HG03045 (cell line): Measurements from ENCODE around the gene GALNT9.

Source experiments
- ATAC-seq: cut with Tn5 transposase; IDR thresholded peaks from one replicate; pipeline ENCODE4 v1.9.1; 2021; ENCODE audit warnings: mild to moderate bottlenecking, moderate library complexity; ENCODE audit not compliant: unreplicated experiment

Gene GALNT9

GRCh38 chr12:132218527-132218875 lies 110.9 kb downstream of the GALNT9 start:
- ATAC-seq: no peak

DNA sequence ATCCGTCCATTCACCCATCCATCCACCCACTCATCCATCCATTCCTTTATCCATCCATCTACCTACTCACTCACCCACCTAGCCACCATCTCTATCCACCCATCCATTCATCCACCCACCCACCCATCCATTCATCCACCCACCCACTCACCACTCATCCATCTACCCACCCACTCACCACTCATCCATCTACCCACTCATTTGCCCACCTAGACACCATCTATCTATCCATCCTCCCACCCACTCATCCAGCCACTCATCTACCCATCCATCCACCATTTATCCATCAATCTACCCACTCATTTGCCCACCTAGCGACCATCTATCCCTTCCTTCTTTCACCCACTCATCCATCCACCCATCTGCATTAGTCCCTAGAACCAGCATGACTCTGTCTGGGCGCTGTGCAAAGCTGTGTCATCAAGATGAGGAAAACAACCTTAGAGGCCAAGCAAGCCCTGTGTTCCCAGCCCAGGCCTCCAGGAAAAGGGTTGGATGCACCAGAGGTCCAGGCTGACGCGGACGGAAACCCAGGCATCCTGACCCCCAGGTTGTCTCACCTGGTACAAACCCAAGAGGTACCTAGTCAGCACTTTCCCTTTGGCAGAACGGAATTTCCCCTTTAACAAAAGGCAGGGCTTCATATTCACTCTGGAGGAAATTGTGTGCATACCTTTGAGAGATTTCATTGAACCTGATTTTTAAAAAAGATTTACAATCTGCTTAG lies 111.4 kb downstream of the GALNT9 start:
- ATAC-seq: no peak

- no peak for ATAC-seq
These were observed 112.0 kb downstream of the GALNT9 start for GRCh38 chr12:132217371-132217770.

GRCh38 chr12:132216354-132216987 lies 112.9 kb downstream of the GALNT9 start:
- no peak for ATAC-seq

DNA sequence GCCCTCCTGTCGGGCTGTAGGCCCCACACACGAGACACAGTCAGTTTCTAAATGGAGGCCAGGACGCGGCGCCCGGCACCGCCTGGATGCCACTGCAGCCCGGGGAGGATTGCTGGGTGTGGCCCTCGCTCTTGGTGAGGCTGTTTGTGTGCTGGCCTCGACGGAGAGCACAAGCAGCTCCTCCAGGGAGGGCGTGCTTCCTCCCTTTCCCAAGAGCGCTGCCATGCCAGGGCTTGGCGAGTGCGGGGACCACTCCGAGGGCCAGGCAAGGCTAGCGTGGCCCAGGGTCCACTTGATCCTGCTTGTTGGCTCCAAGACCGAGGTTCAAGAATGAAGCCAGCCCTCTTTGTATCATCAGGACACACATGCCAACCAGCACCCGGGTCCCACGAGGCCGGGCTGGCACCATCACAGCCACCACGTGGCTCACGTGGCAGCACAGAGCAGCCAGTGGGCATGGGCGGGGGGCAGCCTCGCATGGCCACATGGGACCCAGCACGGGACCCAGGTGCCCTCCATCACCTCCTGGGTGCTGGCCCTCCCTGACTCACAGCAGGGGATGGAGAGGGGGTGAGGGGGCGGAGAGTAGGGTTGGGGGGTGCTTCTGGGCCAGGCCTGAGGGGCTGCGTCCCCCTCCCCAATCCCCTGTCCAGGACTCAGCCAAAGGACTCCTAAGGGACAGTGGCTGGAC lies 113.9 kb downstream of the GALNT9 start:
- no peak for ATAC-seq

- ATAC-seq: no peak
These were observed 114.5 kb downstream of the GALNT9 start for GRCh38 chr12:132214891-132215290.

DNA sequence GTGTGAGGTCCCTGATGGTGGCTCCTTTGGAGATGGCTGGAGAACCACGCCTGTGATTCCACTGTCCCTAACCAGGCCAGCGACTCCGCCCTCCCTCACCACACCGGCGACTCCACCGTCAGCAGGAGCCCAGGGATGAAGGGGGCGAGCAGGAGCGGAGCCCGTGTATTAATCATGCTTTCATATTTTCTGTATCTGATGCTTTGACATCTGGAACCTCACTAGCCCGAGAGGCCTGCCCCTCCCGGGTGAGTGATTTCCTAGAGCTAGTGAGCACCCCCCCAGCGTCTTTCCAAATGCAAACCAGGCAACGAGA lies 115.3 kb downstream of the GALNT9 start:
- no peak for ATAC-seq

DNA sequence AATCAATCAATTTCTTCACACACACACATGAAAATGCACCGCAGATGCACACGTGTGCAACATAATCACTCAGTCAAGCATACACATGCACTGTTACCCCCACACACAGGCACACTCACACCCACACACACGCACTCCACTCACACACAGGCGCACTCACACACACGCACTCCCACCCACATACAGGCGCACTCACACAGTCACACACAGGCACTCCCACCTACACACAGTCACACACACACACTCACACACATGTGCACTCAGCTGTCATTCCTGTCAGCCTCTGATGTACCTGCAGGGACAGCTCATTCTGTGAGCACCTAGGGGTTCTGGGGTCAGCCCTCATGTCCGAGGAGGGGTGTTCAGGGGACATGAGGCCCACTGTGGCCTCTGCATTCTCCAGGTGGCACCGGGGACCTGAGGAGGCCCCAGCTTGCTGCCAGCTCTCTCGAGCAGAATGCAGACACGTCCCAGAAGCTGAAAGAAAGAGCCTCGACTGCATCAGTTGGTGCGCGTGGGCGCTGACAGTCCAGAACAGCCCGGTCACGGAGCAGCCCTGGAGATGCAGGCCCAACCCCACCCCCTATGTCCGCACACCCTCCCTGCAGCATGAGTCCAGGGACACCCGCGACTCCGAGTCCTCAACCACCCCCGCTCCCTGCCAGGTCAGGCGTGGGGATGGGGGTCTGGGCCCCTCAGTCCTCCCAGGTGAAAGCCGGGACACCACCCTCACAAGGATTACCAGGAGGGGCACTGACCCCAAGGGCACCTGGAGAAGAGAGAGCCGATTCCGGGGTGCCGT lies 115.8 kb downstream of the GALNT9 start:
- ATAC-seq: no peak

GRCh38 chr12:132211816-132212215 lies 117.6 kb downstream of the GALNT9 start:
- ATAC-seq: no peak

GRCh38 chr12:132211326-132211725 lies 118.1 kb downstream of the GALNT9 start:
- ATAC-seq: no peak

GRCh38 chr12:132210223-132211055 lies 119.0 kb downstream of the GALNT9 start:
- ATAC-seq: no peak

DNA sequence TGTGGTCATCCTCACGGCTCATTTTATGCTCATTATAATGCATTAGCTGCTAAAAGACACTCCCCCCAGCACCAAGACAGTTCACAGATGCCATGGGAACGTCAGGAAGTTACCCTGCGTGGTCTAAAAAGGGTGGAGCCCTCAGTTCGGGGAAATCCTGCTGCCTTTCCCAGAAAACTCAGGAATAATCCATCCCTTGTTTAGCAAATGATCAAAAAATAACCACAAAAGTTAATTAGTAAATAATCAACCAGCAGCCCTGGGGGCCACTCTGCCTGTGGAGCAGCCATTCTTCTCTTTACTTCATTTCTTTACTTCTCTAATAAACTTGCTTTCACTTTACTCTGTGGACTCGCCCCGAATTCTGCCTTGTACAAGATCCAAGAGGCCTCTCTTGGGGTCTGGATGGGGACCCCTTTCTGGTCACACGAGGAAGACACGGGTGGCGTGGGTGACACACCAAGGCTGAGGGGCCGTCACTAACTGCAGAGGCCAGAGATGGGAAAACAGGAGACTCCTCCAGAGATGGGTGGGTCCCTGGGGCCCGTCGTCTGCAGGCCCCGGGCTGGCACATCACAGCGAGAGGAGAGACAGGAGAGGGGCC lies 119.7 kb downstream of the GALNT9 start:
- ATAC-seq: no peak

GRCh38 chr12:132208153-132208823 lies 121.1 kb downstream of the GALNT9 start:
- ATAC-seq: no peak

GRCh38 chr12:132207083-132207775 lies 122.2 kb downstream of the GALNT9 start:
- ATAC-seq: no peak

GRCh38 chr12:132206046-132206434 lies 123.3 kb downstream of the GALNT9 start:
- no peak for ATAC-seq

- ATAC-seq: no peak
These were observed 123.9 kb downstream of the GALNT9 start for GRCh38 chr12:132205271-132206045.

DNA sequence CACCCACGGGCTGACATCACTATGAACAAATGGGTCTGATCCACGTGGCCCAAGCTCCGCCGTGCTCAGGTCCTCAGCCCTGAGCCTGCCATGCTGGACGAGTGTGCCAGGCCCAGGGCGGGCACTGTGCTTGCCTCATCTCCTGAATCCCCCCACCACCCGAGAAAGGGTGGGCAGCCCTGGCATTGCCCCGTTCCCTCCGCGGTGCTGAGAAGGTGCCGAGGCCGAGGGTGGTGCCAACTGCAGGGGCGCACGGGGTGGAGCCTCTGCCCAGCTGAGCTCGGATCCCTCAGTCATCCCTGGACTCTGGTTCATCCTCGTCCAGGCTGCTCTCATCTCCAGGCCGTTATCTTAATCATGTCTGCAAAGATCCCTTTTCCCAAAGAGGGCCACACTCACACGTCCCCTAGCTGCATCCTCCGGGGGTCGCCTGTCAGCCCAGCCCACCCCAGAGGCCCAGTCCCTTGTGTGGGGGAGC lies 124.6 kb downstream of the GALNT9 start:
- ATAC-seq: no peak
